A673 (cell line): Measurements from ENCODE around the gene GLYR1.

Source experiments
- CTCF ChIP-seq: fragments of 300-800, 200-600 bp; sonication (generic); conservative IDR thresholded peaks from 2 replicates; pipeline ENCODE4 v1.5.1; 2017; ENCODE audit warnings: low read depth, mild to moderate bottlenecking, antibody characterized with exemption, low read length, moderate library complexity, mixed read lengths
- EZH2 ChIP-seq: fragments of 200-600 bp; sonication (generic); IDR thresholded peaks from 2 replicates; pipeline ENCODE4 v1.6.1; 2017; ENCODE audit warnings: borderline replicate concordance, low read depth, mild to moderate bottlenecking, mixed read lengths, antibody characterized with exemption, low read length; ENCODE audit not compliant: poor library complexity, severe bottlenecking

GRCh38 chr16:4859900-4860255, 12.8 kb upstream of the GLYR1 start:
- TF ChIP-seq CTCF (no peak), EZH2 (no peak)
